Right atrium auricular region (tissue), 2 donors: ENCODE data around the gene MTCL3.

Experiments
- DNase-seq: peaks from one replicate; pipeline ENCODE4 v3.0.0-alpha.2; 2019; ENCODE audit warnings: low spot score
- H3K27ac ChIP-seq, 2 donors: fragments of 200-600 bp; sonication (generic); 1 replicate in 1 of 2; 2 replicates in 1 of 2; pipeline ENCODE4 v1.5.1; 2016 to 2019
- H3K27me3 ChIP-seq, 2 donors: fragments of 200-600 bp; sonication (generic); one replicate each; pipeline versions ENCODE4 v1.5.1 to v1.6.0; 2017 to 2019
- H3K36me3 ChIP-seq: fragments of 200-600 bp; sonication (generic); one replicate; pipeline ENCODE4 v1.5.1; 2016
- H3K4me1 ChIP-seq, 2 donors: fragments of 200-600 bp; sonication (generic); one replicate each; pipeline versions ENCODE4 v1.5.1 to v1.6.0; 2017 to 2019
- H3K4me3 ChIP-seq, 2 donors: fragments of 200-600 bp; sonication (generic); 1 replicate in 1 of 2; 2 replicates in 1 of 2; pipeline ENCODE4 v1.5.1; 2017 to 2019; ENCODE audit warnings: mild to moderate bottlenecking in 1 of 2, moderate library complexity in 1 of 2
- H3K9me3 ChIP-seq, 2 donors: fragments of 200-600 bp; sonication (generic); one replicate each; pipeline ENCODE4 v1.5.1; 2019
- CTCF ChIP-seq, 2 donors: fragments of 200-600 bp; sonication (generic); IDR thresholded peaks; one replicate each; pipeline ENCODE4 v1.5.1; 2019; ENCODE audit warnings: antibody characterized with exemption in 2 of 2

The MTCL3 gene

GRCh38 chr6:127538750-127539264 lies 19.7 kb upstream of the MTCL3 start:
- H3K4me1 ChIP-seq = no peaks in the 10 kb centered on the region
- H3K27ac ChIP-seq = no peak overlapping the region
- no peak for TF ChIP-seq CTCF (IDR thresholded peaks at IDR 0.05)
- no peak for DNase-seq
- no peaks in the 10 kb centered on the region for H3K9me3 ChIP-seq
- no peak overlapping the region for H3K4me3 ChIP-seq
- H3K36me3 ChIP-seq = no peaks in the 10 kb centered on the region
- H3K27me3 ChIP-seq = no peaks in the 10 kb centered on the region

GRCh38 chr6:127533736-127534135 lies 14.6 kb upstream of the MTCL3 start:
- no peak for TF ChIP-seq CTCF (IDR thresholded peaks at IDR 0.05)
- no peak overlapping the region for H3K27ac ChIP-seq
- no peak for DNase-seq
- no peaks in the 10 kb centered on the region for H3K27me3 ChIP-seq
- no peaks in the 10 kb centered on the region for H3K4me1 ChIP-seq
- H3K9me3 ChIP-seq = no peaks in the 10 kb centered on the region
- H3K4me3 ChIP-seq = no peak overlapping the region
- no peaks in the 10 kb centered on the region for H3K36me3 ChIP-seq

GRCh38 chr6:127533011-127533410 lies 13.9 kb upstream of the MTCL3 start:
- TF ChIP-seq CTCF (IDR thresholded peaks at IDR 0.05) = no peak
- Histone ChIP-seq H3K36me3 (no peaks in the 10 kb centered on the region), H3K4me3 (no peak overlapping the region), H3K27ac (no peak overlapping the region), H3K9me3 (no peaks in the 10 kb centered on the region), H3K27me3 (no peaks in the 10 kb centered on the region), H3K4me1 (no peaks in the 10 kb centered on the region)
- DNase-seq = no peak

- H3K27ac ChIP-seq = no peak overlapping the region
- H3K9me3 ChIP-seq = no peaks in the 10 kb centered on the region
- no peak for TF ChIP-seq CTCF (IDR thresholded peaks at IDR 0.05)
- no peaks in the 10 kb centered on the region for H3K36me3 ChIP-seq
- peaks cover 3 to 8% of the 10 kb centered on the region in 2 donors for H3K27me3 ChIP-seq
- H3K4me3 ChIP-seq = no peak overlapping the region
- H3K4me1 ChIP-seq = no peaks in the 10 kb centered on the region
- no peak for DNase-seq
Observed at GRCh38 chr6:127522714-127523113, 3.6 kb upstream of the MTCL3 start.

GRCh38 chr6:127520066-127520465 lies 931 bp upstream of the MTCL3 start:
- Histone ChIP-seq H3K9me3 (no peaks in the 10 kb centered on the region), H3K27me3 (peaks cover 3 to 8% of the 10 kb centered on the region in 2 donors), H3K4me1 (peaks cover 0 to 19% of the 10 kb centered on the region in 2 donors), H3K36me3 (no peaks in the 10 kb centered on the region), H3K4me3 (no peak overlapping the region), H3K27ac (no peak overlapping the region)
- no peak for TF ChIP-seq CTCF (IDR thresholded peaks at IDR 0.05)
- no peak for DNase-seq

- TF ChIP-seq CTCF (IDR thresholded peaks at IDR 0.05) = no peak
- DNase-seq = no peak
- Histone ChIP-seq H3K4me3 (no peak overlapping the region), H3K36me3 (no peaks in the 10 kb centered on the region), H3K9me3 (no peaks in the 10 kb centered on the region), H3K4me1 (peaks cover 0 to 25% of the 10 kb centered on the region in 2 donors), H3K27me3 (peaks cover 7 to 8% of the 10 kb centered on the region in 2 donors), H3K27ac (no peak overlapping the region)
Observed at GRCh38 chr6:127519469-127519785, 292 bp upstream of the MTCL3 start.
